ENCODE data around the gene BAZ2B. TPM values are rescaled to one million over a fixed set of nuclear protein-coding genes. Genes with fewer than 3 reads are reported as not detected.

The BAZ2B gene
- total RNA-seq, 1 donor from 2014 or later: 37.8 TPM

DNA sequence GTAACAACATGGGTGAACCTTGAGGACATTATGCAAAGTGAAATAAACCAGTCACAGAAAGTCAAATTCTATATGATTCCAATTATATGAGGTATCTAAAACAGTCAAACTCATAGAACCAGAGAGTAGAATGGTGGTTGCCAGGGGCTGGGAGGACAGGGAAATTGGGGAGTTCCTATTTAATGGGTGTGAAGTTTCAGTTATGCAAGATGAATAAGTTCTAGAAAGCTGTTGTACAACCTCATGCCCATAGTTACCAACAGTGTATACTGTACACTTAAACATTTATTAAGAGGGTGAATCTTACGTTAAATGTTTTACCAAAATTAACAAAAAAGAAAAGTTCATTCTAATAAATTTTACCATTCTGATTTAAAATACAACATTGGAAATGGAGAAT lies 237.2 kb downstream of the BAZ2B start:
- no peak overlapping the region for H3K27ac Mint-ChIP-seq (ENCODE audit: unreplicated experiment)
- no peaks in the 10 kb centered on the region for H3K4me1 Mint-ChIP-seq (ENCODE audit: low read depth)
- H3K4me3 Mint-ChIP-seq (ENCODE audit: unreplicated experiment): no peak overlapping the region
- no peaks in the 10 kb centered on the region for H3K9me3 Mint-ChIP-seq (ENCODE audit: low read depth)
- H3K27me3 Mint-ChIP-seq (ENCODE audit: low read depth): no peaks in the 10 kb centered on the region
- H3K36me3 Mint-ChIP-seq (ENCODE audit: low read depth): peaks cover 6% of the 10 kb centered on the region
- no peak for DNase-seq (ENCODE audit: low spot score)
- TF ChIP-seq, protein P1, sequence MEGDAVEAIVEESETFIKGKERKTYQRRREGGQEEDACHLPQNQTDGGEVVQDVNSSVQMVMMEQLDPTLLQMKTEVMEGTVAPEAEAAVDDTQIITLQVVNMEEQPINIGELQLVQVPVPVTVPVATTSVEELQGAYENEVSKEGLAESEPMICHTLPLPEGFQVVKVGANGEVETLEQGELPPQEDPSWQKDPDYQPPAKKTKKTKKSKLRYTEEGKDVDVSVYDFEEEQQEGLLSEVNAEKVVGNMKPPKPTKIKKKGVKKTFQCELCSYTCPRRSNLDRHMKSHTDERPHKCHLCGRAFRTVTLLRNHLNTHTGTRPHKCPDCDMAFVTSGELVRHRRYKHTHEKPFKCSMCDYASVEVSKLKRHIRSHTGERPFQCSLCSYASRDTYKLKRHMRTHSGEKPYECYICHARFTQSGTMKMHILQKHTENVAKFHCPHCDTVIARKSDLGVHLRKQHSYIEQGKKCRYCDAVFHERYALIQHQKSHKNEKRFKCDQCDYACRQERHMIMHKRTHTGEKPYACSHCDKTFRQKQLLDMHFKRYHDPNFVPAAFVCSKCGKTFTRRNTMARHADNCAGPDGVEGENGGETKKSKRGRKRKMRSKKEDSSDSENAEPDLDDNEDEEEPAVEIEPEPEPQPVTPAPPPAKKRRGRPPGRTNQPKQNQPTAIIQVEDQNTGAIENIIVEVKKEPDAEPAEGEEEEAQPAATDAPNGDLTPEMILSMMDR (IDR thresholded peaks at IDR 0.05): no peak

DNA sequence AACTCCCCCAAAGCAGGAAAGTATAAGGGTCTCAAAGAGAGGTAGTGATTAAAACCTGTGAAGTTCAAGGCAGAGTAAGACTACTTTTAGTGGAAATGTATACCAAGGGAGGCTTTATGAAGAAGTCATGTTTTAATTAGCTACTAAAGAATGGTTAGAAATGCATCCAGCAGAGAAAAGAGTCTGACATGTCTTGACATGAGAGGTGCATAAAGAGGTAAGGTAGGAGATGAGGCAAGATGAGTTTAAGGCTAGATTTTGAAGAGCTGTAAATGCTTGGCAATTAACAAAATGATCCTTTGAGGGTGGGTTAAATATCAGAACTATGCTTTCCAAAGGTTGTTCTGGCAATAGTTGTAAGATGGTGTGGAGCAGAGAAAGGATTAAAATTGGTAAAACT lies 241.1 kb downstream of the BAZ2B start:
- Mint-ChIP-seq H3K9me3 (ENCODE audit: low read depth) (no peaks in the 10 kb centered on the region), H3K4me3 (ENCODE audit: unreplicated experiment) (no peak overlapping the region), H3K27me3 (ENCODE audit: low read depth) (no peaks in the 10 kb centered on the region), H3K36me3 (ENCODE audit: low read depth) (peaks cover 13% of the 10 kb centered on the region), H3K4me1 (ENCODE audit: low read depth) (no peaks in the 10 kb centered on the region), H3K27ac (ENCODE audit: unreplicated experiment) (no peak overlapping the region)
- DNase-seq (ENCODE audit: low spot score): no peak
- TF ChIP-seq, protein P1 (IDR thresholded peaks at IDR 0.05): no peak

DNA sequence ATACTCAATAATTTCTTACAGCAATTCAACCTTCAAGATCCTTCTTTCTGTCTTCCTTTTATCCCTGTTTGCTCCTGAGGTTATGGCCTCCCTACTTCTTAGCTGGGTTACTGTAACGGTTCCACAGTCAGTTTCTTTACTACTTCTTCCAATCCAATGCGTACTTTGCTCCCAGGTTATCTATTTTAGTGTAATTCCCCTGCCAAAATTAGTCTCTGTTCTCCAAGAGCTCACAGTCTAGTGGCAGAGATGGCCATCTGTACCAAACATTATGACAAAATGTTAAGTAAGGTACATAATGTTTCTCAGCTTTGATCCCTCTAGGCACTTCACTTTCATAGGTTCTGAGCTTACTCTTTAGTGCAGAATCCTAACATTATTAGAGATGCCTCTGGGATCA lies 244.8 kb downstream of the BAZ2B start:
- H3K9me3 Mint-ChIP-seq (ENCODE audit: low read depth): no peaks in the 10 kb centered on the region
- no peak for DNase-seq (ENCODE audit: low spot score)
- H3K27me3 Mint-ChIP-seq (ENCODE audit: low read depth): no peaks in the 10 kb centered on the region
- H3K27ac Mint-ChIP-seq (ENCODE audit: unreplicated experiment): no peak overlapping the region
- no peaks in the 10 kb centered on the region for H3K4me1 Mint-ChIP-seq (ENCODE audit: low read depth)
- TF ChIP-seq, protein P1 (IDR thresholded peaks at IDR 0.05): no peak
- no peak overlapping the region for H3K4me3 Mint-ChIP-seq (ENCODE audit: unreplicated experiment)
- peaks cover 14% of the 10 kb centered on the region for H3K36me3 Mint-ChIP-seq (ENCODE audit: low read depth)

DNA sequence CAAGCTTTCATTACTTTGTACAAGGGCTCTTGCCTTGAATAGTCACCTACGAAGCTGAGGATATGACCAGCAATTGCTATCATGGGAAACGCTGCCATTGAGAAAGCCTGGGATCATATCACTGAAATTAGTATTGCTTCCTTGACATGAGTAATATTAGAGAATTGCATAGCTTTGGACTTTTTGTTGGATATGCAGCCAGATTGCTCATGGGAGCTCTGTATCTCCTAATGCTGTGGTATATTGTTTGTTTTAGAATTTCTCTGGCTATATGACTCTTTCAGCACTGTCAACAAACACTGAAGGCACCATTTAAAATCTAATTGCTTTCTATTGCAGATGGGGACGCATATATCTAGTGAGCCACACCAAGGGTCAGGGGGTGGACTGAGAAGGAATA lies 249.8 kb downstream of the BAZ2B start:
- peaks cover 18% of the 10 kb centered on the region for H3K36me3 Mint-ChIP-seq (ENCODE audit: low read depth)
- H3K27ac Mint-ChIP-seq (ENCODE audit: unreplicated experiment): no peak overlapping the region
- TF ChIP-seq, protein P1 (IDR thresholded peaks at IDR 0.05): no peak
- H3K4me3 Mint-ChIP-seq (ENCODE audit: unreplicated experiment): no peak overlapping the region
- DNase-seq (ENCODE audit: low spot score): no peak
- no peaks in the 10 kb centered on the region for H3K4me1 Mint-ChIP-seq (ENCODE audit: low read depth)
- H3K9me3 Mint-ChIP-seq (ENCODE audit: low read depth): no peaks in the 10 kb centered on the region
- no peaks in the 10 kb centered on the region for H3K27me3 Mint-ChIP-seq (ENCODE audit: low read depth)

DNA sequence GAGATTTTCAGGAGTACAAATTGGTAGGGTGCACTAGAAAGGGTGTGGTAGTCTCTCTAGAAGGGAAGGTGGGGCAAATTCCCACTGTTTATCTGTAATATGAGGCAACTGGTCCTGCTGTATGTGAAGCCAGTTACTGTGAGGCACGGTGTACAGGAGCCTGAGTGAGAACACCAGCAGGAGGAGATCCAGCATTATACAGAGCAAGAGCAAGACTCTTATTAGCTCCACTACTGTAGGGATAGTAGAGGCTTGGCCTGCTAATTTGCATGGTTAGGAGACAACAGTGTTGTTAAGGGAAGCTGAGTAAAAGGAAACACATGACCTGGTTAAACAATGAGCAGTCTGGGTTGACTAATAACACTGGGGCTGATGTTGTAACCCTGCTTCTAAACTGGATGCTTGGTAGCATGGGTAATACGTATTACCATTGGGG lies 253.5 kb downstream of the BAZ2B start:
- H3K4me3 Mint-ChIP-seq (ENCODE audit: unreplicated experiment): no peak overlapping the region
- TF ChIP-seq, protein P1 (IDR thresholded peaks at IDR 0.05): no peak
- peaks cover 2% of the 10 kb centered on the region for H3K9me3 Mint-ChIP-seq (ENCODE audit: low read depth)
- no peaks in the 10 kb centered on the region for H3K27me3 Mint-ChIP-seq (ENCODE audit: low read depth)
- no peak for DNase-seq (ENCODE audit: low spot score)
- H3K36me3 Mint-ChIP-seq (ENCODE audit: low read depth): peaks cover 27% of the 10 kb centered on the region
- no peaks in the 10 kb centered on the region for H3K4me1 Mint-ChIP-seq (ENCODE audit: low read depth)
- H3K27ac Mint-ChIP-seq (ENCODE audit: unreplicated experiment): no peak overlapping the region
